Keratinocyte (primary cell): ENCODE measurements around the gene MSI2. TPM values are rescaled to one million over a fixed set of nuclear protein-coding genes. Genes with fewer than 3 reads are reported as not detected.

Source experiments
- DNase-seq: peaks from one replicate; pipeline ENCODE4 v3.0.0-alpha.2; 2011; ENCODE audit warnings: low read depth, missing footprints, low spot score
- FAIRE-seq: peaks from 2 replicates; lab custom pipeline; 2011; peaks lifted over from hg19 to GRCh38; lab: Jason Lieb, UNC
- H2AFZ ChIP-seq: 2 replicates; pipeline ENCODE4 v1.6.0; 2012; ENCODE audit warnings: low read length, control low read depth, inconsistent platforms; ENCODE audit not compliant: control insufficient read depth
- H3K27ac ChIP-seq: 2 replicates; pipeline ENCODE4 v1.5.1; 2011; ENCODE audit warnings: low read length; ENCODE audit not compliant: control insufficient read depth, insufficient read depth
- H3K27me3 ChIP-seq: 3 replicates; pipeline ENCODE4 v1.6.0; 2011; ENCODE audit warnings: low read length; ENCODE audit not compliant: control insufficient read depth, insufficient read depth; ENCODE audit errors: extremely low read depth
- H3K36me3 ChIP-seq, 2 experiments: 2 replicates in 1 of 2; 3 replicates in 1 of 2; pipeline ENCODE4 v1.5.1; 2011; ENCODE audit warnings: low read length in 2 of 2, mild to moderate bottlenecking in 1 of 2; ENCODE audit not compliant: control insufficient read depth in 2 of 2, insufficient read depth in 2 of 2; ENCODE audit errors: extremely low read depth in 1 of 2
- H3K4me1 ChIP-seq: 3 replicates; pipeline ENCODE4 v1.5.1; 2011; ENCODE audit warnings: low read length; ENCODE audit not compliant: control insufficient read depth, insufficient read depth; ENCODE audit errors: extremely low read depth
- H3K4me2 ChIP-seq: 3 replicates; pipeline ENCODE4 v1.6.0; 2011; ENCODE audit warnings: low read depth, low read length; ENCODE audit not compliant: control insufficient read depth, insufficient read depth; ENCODE audit errors: extremely low read depth
- H3K4me3 ChIP-seq, 3 experiments: fragments of 200-600 bp in 1 of 3; sonication (generic) in 1 of 3; 2 replicates in 2 of 3; 3 replicates in 1 of 3; pipeline ENCODE4 v1.5.1; 2011 to 2016; ENCODE audit warnings: low read length in 3 of 3, mild to moderate bottlenecking in 3 of 3, control low read depth in 2 of 3, inconsistent platforms in 1 of 3, low read depth in 1 of 3, mixed read lengths in 1 of 3, mixed run types in 1 of 3, moderate library complexity in 1 of 3; ENCODE audit not compliant: control insufficient read depth in 2 of 3, insufficient read depth in 2 of 3; ENCODE audit errors: extremely low read depth in 1 of 3
- H3K79me2 ChIP-seq: 2 replicates; pipeline ENCODE4 v1.6.0; 2012; ENCODE audit warnings: low read length; ENCODE audit not compliant: control insufficient read depth, insufficient read depth
- H3K9ac ChIP-seq: 3 replicates; pipeline ENCODE4 v1.6.0; 2011; ENCODE audit warnings: low read length; ENCODE audit not compliant: control insufficient read depth, insufficient read depth; ENCODE audit errors: extremely low read depth
- H3K9me1 ChIP-seq: 3 replicates; pipeline ENCODE4 v1.6.0; 2011; ENCODE audit warnings: low read length; ENCODE audit not compliant: control insufficient read depth, insufficient read depth; ENCODE audit errors: extremely low read depth
- H3K9me3 ChIP-seq: 2 replicates; pipeline ENCODE4 v1.5.1; 2012; ENCODE audit warnings: low read depth, low read length; ENCODE audit not compliant: control insufficient read depth
- H4K20me1 ChIP-seq: 3 replicates; pipeline ENCODE4 v1.6.0; 2011; ENCODE audit warnings: low read length; ENCODE audit not compliant: control insufficient read depth, insufficient read depth; ENCODE audit errors: extremely low read depth
- EZH2 ChIP-seq: IDR thresholded peaks from one replicate; pipeline ENCODE4 v1.6.1; 2012; ENCODE audit warnings: inconsistent platforms, mild to moderate bottlenecking, low read length, moderate library complexity
- dilution Hi-C: fragments of 300-500 bp; cut with MboI; formaldehyde crosslinking; loops from one replicate; pipeline ENCODE4 v1.7.0; 2020; ENCODE audit warnings: low sequenced_read_pairs; ENCODE audit not compliant: extremely low pct_ligation_motif_present
- polyA plus RNA-seq, 5 experiments: library from polyadenylated mRNA; depleted of rRNA in 3 of 5; stranded (reverse) in 3 of 5; stranded (forward) in 1 of 5; unstranded in 1 of 5; fragments of >200 nt; gene quantifications; 1 replicate in 1 of 5; 2 replicates in 3 of 5; 3 replicates in 1 of 5; pipeline versions ENCODE4 v1.2.1 to v1.2.3, GENCODE V29; 2011 to 2012; ENCODE audit warnings: missing spikeins in 2 of 5, low read depth in 1 of 5, low replicate concordance in 1 of 5
- TF ChIP-seq, protein P1 (sequence below), 3 experiments: IDR thresholded peaks in 1 of 3; conservative IDR thresholded peaks in 1 of 3; optimal IDR thresholded peaks in 1 of 3; 2 replicates in 2 of 3; 3 replicates in 1 of 3; pipeline versions ENCODE3 to v1.5.1; 2011; ENCODE audit warnings: low read length in 3 of 3, mild to moderate bottlenecking in 3 of 3, moderate library complexity in 2 of 3, control low read depth in 1 of 3, inconsistent platforms in 1 of 3; ENCODE audit not compliant: insufficient read depth in 2 of 3; ENCODE audit errors: extremely low read depth in 1 of 3

The MSI2 gene
- polyA plus RNA-seq, 1 donor (not counting 4 experiments of a cell fraction or from before 2014, with no cell fraction given): 22.3 TPM

- Histone ChIP-seq H3K9ac (no peak overlapping the region), H3K4me3 (no peak overlapping the region), H3K9me3 (no peaks in the 10 kb centered on the region), H3K9me1 (no peaks in the 10 kb centered on the region), H3K36me3 (no peaks in the 10 kb centered on the region), H3K27me3 (no peaks in the 10 kb centered on the region), H4K20me1 (no peaks in the 10 kb centered on the region), H3K4me2 (no peak overlapping the region), H3K4me1 (no peaks in the 10 kb centered on the region), H2AFZ (no peak overlapping the region), H3K79me2 (no peaks in the 10 kb centered on the region), H3K27ac (no peak overlapping the region)
- DNase-seq: no peak
- TF ChIP-seq, protein P1, sequence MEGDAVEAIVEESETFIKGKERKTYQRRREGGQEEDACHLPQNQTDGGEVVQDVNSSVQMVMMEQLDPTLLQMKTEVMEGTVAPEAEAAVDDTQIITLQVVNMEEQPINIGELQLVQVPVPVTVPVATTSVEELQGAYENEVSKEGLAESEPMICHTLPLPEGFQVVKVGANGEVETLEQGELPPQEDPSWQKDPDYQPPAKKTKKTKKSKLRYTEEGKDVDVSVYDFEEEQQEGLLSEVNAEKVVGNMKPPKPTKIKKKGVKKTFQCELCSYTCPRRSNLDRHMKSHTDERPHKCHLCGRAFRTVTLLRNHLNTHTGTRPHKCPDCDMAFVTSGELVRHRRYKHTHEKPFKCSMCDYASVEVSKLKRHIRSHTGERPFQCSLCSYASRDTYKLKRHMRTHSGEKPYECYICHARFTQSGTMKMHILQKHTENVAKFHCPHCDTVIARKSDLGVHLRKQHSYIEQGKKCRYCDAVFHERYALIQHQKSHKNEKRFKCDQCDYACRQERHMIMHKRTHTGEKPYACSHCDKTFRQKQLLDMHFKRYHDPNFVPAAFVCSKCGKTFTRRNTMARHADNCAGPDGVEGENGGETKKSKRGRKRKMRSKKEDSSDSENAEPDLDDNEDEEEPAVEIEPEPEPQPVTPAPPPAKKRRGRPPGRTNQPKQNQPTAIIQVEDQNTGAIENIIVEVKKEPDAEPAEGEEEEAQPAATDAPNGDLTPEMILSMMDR (optimal IDR thresholded peaks at IDR 0.05 in 1 of 3, IDR thresholded peaks at IDR 0.05 in 1 of 3, conservative IDR thresholded peaks at IDR 0.05 in 1 of 3; ENCODE audit: extremely low read depth in 1 of 3, insufficient read depth in 2 of 3, low read length in 3 of 3): no peak
- no peak for TF ChIP-seq EZH2
- FAIRE-seq: no peak
- dilution Hi-C loops: no loop called here
These were observed 344.9 kb downstream of the MSI2 start for GRCh38 chr17:57601143-57601735.

- Histone ChIP-seq H3K27me3 (no peaks in the 10 kb centered on the region), H4K20me1 (no peaks in the 10 kb centered on the region), H3K27ac (no peak overlapping the region), H3K9ac (no peak overlapping the region), H3K9me1 (peaks cover under 1% of the 10 kb centered on the region), H3K36me3 (no peaks in the 10 kb centered on the region), H3K4me3 (no peak overlapping the region), H3K4me1 (peaks cover 7% of the 10 kb centered on the region), H3K9me3 (no peaks in the 10 kb centered on the region), H3K79me2 (no peaks in the 10 kb centered on the region), H3K4me2 (no peak overlapping the region), H2AFZ (no peak overlapping the region)
- TF ChIP-seq, protein P1 (optimal IDR thresholded peaks at IDR 0.05 in 1 of 3, IDR thresholded peaks at IDR 0.05 in 1 of 3, conservative IDR thresholded peaks at IDR 0.05 in 1 of 3; ENCODE audit: extremely low read depth in 1 of 3, insufficient read depth in 2 of 3, low read length in 3 of 3): no peak
- no peak for TF ChIP-seq EZH2
- no peak for DNase-seq
- dilution Hi-C loops: no loop called here
- FAIRE-seq: no peak
These were observed 346.6 kb downstream of the MSI2 start for GRCh38 chr17:57602896-57603295.
